Left lobe of liver (tissue), 1 donor: Measurements from ENCODE around the gene CREB3L2. TPM values are rescaled to one million over a fixed set of nuclear protein-coding genes. Genes with fewer than 3 reads are reported as not detected.

Experiments used
- total RNA-seq: library from RNA; stranded (reverse); gene quantifications from one replicate; pipeline ENCODE4 v1.2.1, GENCODE V29; 2021
- donor health status: DM: no; HTN: yes; CAD: no.

The CREB3L2 gene
- total RNA-seq, 1 donor from 2014 or later: 27.1 TPM

Other genes with a start within 250 kb of the CREB3L2 start
- 0.35 TPM for gene DGKI, start 155.1 kb downstream of the CREB3L2 start, total RNA-seq
- gene AKR1D1, start 74.4 kb upstream of the CREB3L2 start, total RNA-seq: 206 TPM